Mesenteric fat pad (tissue), 1 donor: Measurements from ENCODE around the gene YIPF4. TPM values are rescaled to one million over a fixed set of nuclear protein-coding genes. Genes with fewer than 3 reads are reported as not detected.
"Not testable (repeated sequence)": the region's sequence is repeated elsewhere in the genome, so short reads cannot be mapped to it uniquely, and the experiment has no call there.

ENCODE experiments used
- DNase-seq: peaks from one replicate; pipeline ENCODE4 v3.0.0-alpha.2; 2020; ENCODE audit warnings: low spot score
- total RNA-seq: library from RNA; stranded (reverse); fragmentation: NEBNext Ultra II Directional; extraction: Animal tissue kit (Norgen Biotek cat#: 25700); gene quantifications from one replicate; pipeline ENCODE4 v1.2.1, GENCODE V29; 2021
- donor health status: DM: yes; HTN: yes; CAD: no.

YIPF4 gene
- total RNA-seq, 1 donor from 2014 or later: 43.1 TPM

DNA sequence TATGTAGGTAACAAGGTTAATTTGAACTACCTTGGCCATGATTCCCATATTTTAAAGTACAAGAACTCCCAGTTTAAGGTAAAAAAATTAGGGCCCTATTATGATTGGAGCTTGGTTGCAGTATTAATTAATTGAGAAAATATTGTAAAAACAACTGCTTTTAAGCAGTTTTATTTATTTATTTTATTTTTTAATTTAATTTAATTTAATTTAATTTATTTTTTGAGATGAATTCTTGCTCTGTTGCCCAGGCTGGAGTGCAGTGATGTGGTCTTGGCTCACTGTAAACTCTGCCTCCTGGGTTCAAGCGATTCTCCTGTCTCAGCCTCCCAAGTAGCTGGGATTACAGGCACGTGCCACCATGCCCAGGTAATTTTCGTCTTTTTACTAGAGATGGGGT is 88.0 kb downstream of the YIPF4 start:
- not testable (repeated sequence) for DNase-seq

Other genes starting within 250 kb of the YIPF4 start
- 44.8 TPM for gene DPY30, start 238.1 kb upstream of the YIPF4 start, total RNA-seq
- 12.5 TPM for gene SPAST, start 214.3 kb upstream of the YIPF4 start, total RNA-seq
- 21.2 TPM for gene SLC30A6, start 112.0 kb upstream of the YIPF4 start, total RNA-seq
- gene NLRC4, start 13.0 kb upstream of the YIPF4 start, total RNA-seq: 7.9 TPM
- 98.7 TPM for gene BIRC6, start 79.1 kb downstream of the YIPF4 start, total RNA-seq